Measurements from ENCODE around the gene CCP110.

- no peak for TF ChIP-seq POLR2A (IDR thresholded peaks at IDR 0.05; ENCODE audit: low read depth)
- TF ChIP-seq CTCF (IDR thresholded peaks at IDR 0.05) = no peak
Observed at GRCh38 chr16:19574615-19575014, 50.9 kb downstream of the CCP110 start.
